ENCODE measurements around the gene THBS3. TPM values are rescaled to one million over a fixed set of nuclear protein-coding genes. Genes with fewer than 3 reads are reported as not detected.

The THBS3 gene
- total and polyA plus RNA-seq, 9 of the 15 experiments (the other 6 are each of a cell fraction or from before 2014, with no cell fraction given) = 0.59 to 8.3 (median 3.2) TPM

- TF ChIP-seq IRF1 (CRISPR knock-in tag; IDR thresholded peaks at IDR 0.05; ENCODE audit: borderline replicate concordance) (no peak), SIRT6 (IDR thresholded peaks at IDR 0.05; ENCODE audit: low read depth, low read length) (no peak), U2AF1 (optimal IDR thresholded peaks at IDR 0.05; ENCODE audit: low read depth, low read length) (no peak), ZNF512 (tag; IDR thresholded peaks at IDR 0.05) (no peak), TFAP4 (CRISPR knock-in tag; IDR thresholded peaks at IDR 0.05; ENCODE audit: borderline replicate concordance) (peak; percentile 65), ZNF384 (IDR thresholded peaks at IDR 0.05; ENCODE audit: low read depth, low read length) (no peak), ZNF253 (CRISPR knock-in tag; conservative IDR thresholded peaks at IDR 0.05) (no peak), HMGN3 (IDR thresholded peaks at IDR 0.05; ENCODE audit: borderline replicate concordance, extremely low read depth, insufficient read length, low read depth, low read length) (no peak), CBX2 (IDR thresholded peaks at IDR 0.05; ENCODE audit: insufficient read depth, low read length, poor library complexity, severe bottlenecking) (no peak), RB1 (IDR thresholded peaks at IDR 0.05; ENCODE audit: low read depth) (peak; percentile 66), NR0B1 (IDR thresholded peaks at IDR 0.05; ENCODE audit: partially characterized antibody) (no peak), ATF6 (CRISPR knock-in tag; IDR thresholded peaks at IDR 0.05) (no peak), HSF4 (CRISPR knock-in tag; IDR thresholded peaks at IDR 0.05; ENCODE audit: borderline replicate concordance) (no peak), ZNF12 (CRISPR knock-in tag; IDR thresholded peaks at IDR 0.05) (no peak), PRMT5 (CRISPR knock-in tag; IDR thresholded peaks at IDR 0.05) (no peak), ZNF197 (CRISPR knock-in tag; IDR thresholded peaks at IDR 0.05; ENCODE audit: low read depth) (no peak)
These were observed 40.3 kb downstream of the THBS3 start (continued) for GRCh38 chr1:155167166-155168104.
